GM18861 (cell line): Measurements from ENCODE around the gene TYW3.

Experiments
- ATAC-seq: cut with Tn5 transposase; IDR thresholded peaks from one replicate; pipeline ENCODE4 v1.9.1; 2021; ENCODE audit not compliant: unreplicated experiment

TYW3 gene

GRCh38 chr1:74780594-74780993, 47.6 kb downstream of the TYW3 start:
- ATAC-seq: no peak

GRCh38 chr1:74785944-74786343, 53.0 kb downstream of the TYW3 start:
- ATAC-seq: no peak

GRCh38 chr1:74790453-74790852, 57.5 kb downstream of the TYW3 start:
- ATAC-seq: no peak

- ATAC-seq: no peak
Observed at GRCh38 chr1:74791491-74791890, 58.5 kb downstream of the TYW3 start.

- ATAC-seq: no peak
Observed at GRCh38 chr1:74799119-74799657, 66.2 kb downstream of the TYW3 start.

GRCh38 chr1:74811436-74812179, 78.7 kb downstream of the TYW3 start:
- ATAC-seq: peak; percentile 33

- peak; percentile 88 for ATAC-seq
Observed at GRCh38 chr1:74812180-74812541, 79.2 kb downstream of the TYW3 start.
